ENCODE measurements around the gene OCA2. TPM values are rescaled to one million over a fixed set of nuclear protein-coding genes. Genes with fewer than 3 reads are reported as not detected.

OCA2 gene
- total and polyA plus RNA-seq, 2 experiments from 2014 or later: not detected

- no peaks in the 10 kb centered on the region for H4K20me1 ChIP-seq (ENCODE audit: insufficient read depth)
- 78 to 79% methylated on average over 32 to 45 of the region's 45 CpGs for WGBS, 2 experiments (ENCODE audit: low coverage in 1 of 2, low lambda C conversion rate in 2 of 2, missing lambda C conversion rate in 2 of 2)
- H3F3A ChIP-seq (ENCODE audit: insufficient read depth): no peaks in the 10 kb centered on the region
- no peak for DNase-seq
- no peaks in the 10 kb centered on the region for H3K36me3 ChIP-seq (ENCODE audit: low read depth)
- no peaks in the 10 kb centered on the region for H3K4me1 ChIP-seq (ENCODE audit: insufficient read depth)
- TF ChIP-seq EZH2phosphoT487 (IDR thresholded peaks at IDR 0.05; ENCODE audit: insufficient read depth, low read depth): no peak
- no peak for TF ChIP-seq EZH2 (IDR thresholded peaks at IDR 0.05; ENCODE audit: insufficient read depth, poor library complexity, severe bottlenecking)
- H3K27ac ChIP-seq: no peak overlapping the region
- no peaks in the 10 kb centered on the region for H3K79me2 ChIP-seq (ENCODE audit: insufficient read depth)
- in situ Hi-C loops (cut with MboI): no loop called here
- H3K9me3 ChIP-seq (ENCODE audit: low read depth): no peaks in the 10 kb centered on the region
- H3K4me3 ChIP-seq: no peak overlapping the region
- H3K27me3 ChIP-seq (replicated peaks; ENCODE audit: insufficient read depth): no peaks in the 10 kb centered on the region
- no peak overlapping the region for H3K9ac ChIP-seq
- H2AFZ ChIP-seq: no peak overlapping the region
- H3K4me2 ChIP-seq (ENCODE audit: unreplicated experiment): no peak overlapping the region
- no peaks in the 10 kb centered on the region for H3K9me2 ChIP-seq (ENCODE audit: insufficient read depth)
Observed at GRCh38 chr15:28026764-28027713, 72.1 kb downstream of the OCA2 start.

DNA sequence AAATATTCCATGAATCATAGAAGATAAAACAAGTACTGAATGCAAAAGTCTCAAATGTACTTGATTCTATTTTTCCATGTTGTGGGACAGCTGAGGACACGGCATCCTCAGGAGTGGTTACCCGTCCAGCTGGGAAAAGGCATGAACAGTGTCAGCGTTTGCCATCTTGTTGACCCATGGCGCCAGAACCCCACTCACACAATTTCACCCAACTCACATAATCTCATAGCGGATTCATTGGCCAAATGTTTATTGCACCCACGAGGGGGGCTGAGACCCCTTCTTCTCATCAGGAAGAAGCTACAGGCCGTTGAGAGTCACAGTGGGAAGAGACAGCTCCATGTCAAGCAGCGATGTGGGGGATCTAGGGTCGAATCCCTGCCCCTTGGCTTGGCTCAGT lies 72.9 kb downstream of the OCA2 start:
- TF ChIP-seq EZH2 (IDR thresholded peaks at IDR 0.05; ENCODE audit: insufficient read depth, poor library complexity, severe bottlenecking) (no peak), EZH2phosphoT487 (IDR thresholded peaks at IDR 0.05; ENCODE audit: insufficient read depth, low read depth) (no peak)
- Histone ChIP-seq H3K27me3 (replicated peaks; ENCODE audit: insufficient read depth) (no peaks in the 10 kb centered on the region), H3K9me2 (ENCODE audit: insufficient read depth) (no peaks in the 10 kb centered on the region), H3K4me2 (ENCODE audit: unreplicated experiment) (no peak overlapping the region), H3K9me3 (ENCODE audit: low read depth) (no peaks in the 10 kb centered on the region), H3K4me1 (ENCODE audit: insufficient read depth) (no peaks in the 10 kb centered on the region), H3K79me2 (ENCODE audit: insufficient read depth) (no peaks in the 10 kb centered on the region), H2AFZ (no peak overlapping the region), H3K9ac (no peak overlapping the region), H3F3A (ENCODE audit: insufficient read depth) (no peaks in the 10 kb centered on the region), H3K4me3 (no peak overlapping the region), H4K20me1 (ENCODE audit: insufficient read depth) (no peaks in the 10 kb centered on the region), H3K27ac (no peak overlapping the region), H3K36me3 (ENCODE audit: low read depth) (no peaks in the 10 kb centered on the region)
- in situ Hi-C loops (cut with MboI): no loop called here
- 52 to 53% methylated on average over 9 of the region's 9 CpGs for WGBS, 2 experiments (ENCODE audit: low coverage in 1 of 2, low lambda C conversion rate in 2 of 2, missing lambda C conversion rate in 2 of 2)
- DNase-seq: no peak

DNA sequence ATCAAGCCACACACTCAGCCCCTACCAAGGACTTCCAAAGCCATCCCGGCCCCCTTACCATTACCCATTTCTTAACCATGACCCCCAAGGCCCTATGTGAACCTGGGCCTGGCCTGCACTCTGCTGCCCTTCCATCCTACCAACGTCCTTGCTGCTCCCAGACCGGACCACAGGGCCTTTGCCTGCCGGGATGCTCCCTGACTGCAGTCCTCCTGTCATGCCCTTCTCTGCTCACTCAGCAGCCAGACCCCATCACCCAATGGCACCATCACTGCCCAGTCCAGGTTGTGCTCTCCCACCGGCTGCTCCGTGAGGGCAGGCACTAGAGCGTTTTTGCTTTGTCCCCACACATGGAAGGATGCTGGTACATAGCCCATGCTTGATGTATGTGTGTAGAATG lies 73.7 kb downstream of the OCA2 start:
- DNase-seq: no peak
- no peaks in the 10 kb centered on the region for H3K79me2 ChIP-seq (ENCODE audit: insufficient read depth)
- H3K9me3 ChIP-seq (ENCODE audit: low read depth): no peaks in the 10 kb centered on the region
- in situ Hi-C loops (cut with MboI): no loop called here
- TF ChIP-seq EZH2phosphoT487 (IDR thresholded peaks at IDR 0.05; ENCODE audit: insufficient read depth, low read depth) (no peak), EZH2 (IDR thresholded peaks at IDR 0.05; ENCODE audit: insufficient read depth, poor library complexity, severe bottlenecking) (no peak)
- no peak overlapping the region for H2AFZ ChIP-seq
- H3K4me1 ChIP-seq (ENCODE audit: insufficient read depth): no peaks in the 10 kb centered on the region
- H3K9ac ChIP-seq: no peak overlapping the region
- no peaks in the 10 kb centered on the region for H3K27me3 ChIP-seq (replicated peaks; ENCODE audit: insufficient read depth)
- no peak overlapping the region for H3K27ac ChIP-seq
- H3K36me3 ChIP-seq (ENCODE audit: low read depth): no peaks in the 10 kb centered on the region
- 52 to 59% methylated on average over 7 of the region's 7 CpGs for WGBS, 2 experiments (ENCODE audit: low coverage in 1 of 2, low lambda C conversion rate in 2 of 2, missing lambda C conversion rate in 2 of 2)
- no peaks in the 10 kb centered on the region for H4K20me1 ChIP-seq (ENCODE audit: insufficient read depth)
- no peaks in the 10 kb centered on the region for H3F3A ChIP-seq (ENCODE audit: insufficient read depth)
- H3K9me2 ChIP-seq (ENCODE audit: insufficient read depth): no peaks in the 10 kb centered on the region
- no peak overlapping the region for H3K4me3 ChIP-seq
- H3K4me2 ChIP-seq (ENCODE audit: unreplicated experiment): no peak overlapping the region

- Histone ChIP-seq H3K4me3 (no peak overlapping the region), H3K9me2 (ENCODE audit: insufficient read depth) (no peaks in the 10 kb centered on the region), H3F3A (ENCODE audit: insufficient read depth) (no peaks in the 10 kb centered on the region), H2AFZ (no peak overlapping the region), H3K27ac (no peak overlapping the region), H3K79me2 (ENCODE audit: insufficient read depth) (no peaks in the 10 kb centered on the region), H3K9ac (no peak overlapping the region), H3K27me3 (replicated peaks; ENCODE audit: insufficient read depth) (no peaks in the 10 kb centered on the region), H3K4me1 (ENCODE audit: insufficient read depth) (no peaks in the 10 kb centered on the region), H3K4me2 (ENCODE audit: unreplicated experiment) (no peak overlapping the region), H3K9me3 (ENCODE audit: low read depth) (no peaks in the 10 kb centered on the region), H3K36me3 (ENCODE audit: low read depth) (no peaks in the 10 kb centered on the region), H4K20me1 (ENCODE audit: insufficient read depth) (no peaks in the 10 kb centered on the region)
- TF ChIP-seq EZH2phosphoT487 (IDR thresholded peaks at IDR 0.05; ENCODE audit: insufficient read depth, low read depth) (no peak), EZH2 (IDR thresholded peaks at IDR 0.05; ENCODE audit: insufficient read depth, poor library complexity, severe bottlenecking) (no peak)
- no peak for DNase-seq
- in situ Hi-C loops (cut with MboI): no loop called here
- 50 to 65% methylated on average over 1 of the region's 1 CpG for WGBS, 2 experiments (ENCODE audit: low coverage in 1 of 2, low lambda C conversion rate in 2 of 2, missing lambda C conversion rate in 2 of 2)
Observed at GRCh38 chr15:28024889-28025250, 74.2 kb downstream of the OCA2 start.

Data from GM23248 (cell line).